ENCODE data around the gene AP2A1.

The AP2A1 gene

DNA sequence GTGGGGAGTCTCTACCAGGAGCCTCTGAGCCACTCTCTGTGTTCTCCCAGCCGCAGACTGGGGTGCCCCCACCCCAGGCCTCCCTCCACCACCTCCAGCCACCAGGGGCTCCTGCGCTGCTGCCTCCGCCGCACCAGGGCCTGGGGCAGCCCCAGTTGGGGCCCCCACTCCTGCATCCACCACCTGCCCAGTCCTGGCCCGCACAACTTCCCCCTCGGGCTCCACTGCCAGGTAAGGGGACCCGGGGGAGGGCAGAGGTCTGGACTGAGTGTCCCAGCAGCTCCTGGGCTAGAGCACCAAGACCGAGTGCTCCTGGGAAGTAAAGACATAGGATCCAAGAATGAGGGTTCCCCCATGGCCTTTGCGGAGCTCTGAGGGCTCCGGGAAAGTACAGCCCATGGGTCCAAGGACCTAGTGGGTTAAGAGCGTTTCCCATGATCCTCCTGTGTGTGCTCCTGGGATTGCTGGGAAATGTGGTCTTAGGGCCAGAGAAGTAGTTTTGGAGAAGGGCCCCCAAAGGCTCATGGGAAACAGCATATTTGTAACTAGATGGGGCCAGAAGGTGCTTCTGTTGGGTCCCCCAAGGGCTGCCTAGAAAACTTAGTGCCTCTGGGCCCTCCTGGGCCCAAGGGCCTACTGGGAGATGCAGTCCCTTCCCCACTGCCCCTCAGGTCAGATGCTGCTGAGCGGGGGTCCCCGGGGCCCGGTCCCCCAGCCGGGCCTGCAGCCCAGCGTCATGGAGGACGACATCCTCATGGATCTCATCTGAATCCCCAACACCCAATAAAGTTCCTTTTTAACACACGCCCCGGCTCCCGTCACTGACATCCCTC, 69.6 kb downstream of the AP2A1 start:
- no peak for DNase-seq (ENCODE audit: low read depth)
- H3K4me3 ChIP-seq (ENCODE audit: low read depth, low read length), result no peak overlapping the region
- TF ChIP-seq, protein P1, sequence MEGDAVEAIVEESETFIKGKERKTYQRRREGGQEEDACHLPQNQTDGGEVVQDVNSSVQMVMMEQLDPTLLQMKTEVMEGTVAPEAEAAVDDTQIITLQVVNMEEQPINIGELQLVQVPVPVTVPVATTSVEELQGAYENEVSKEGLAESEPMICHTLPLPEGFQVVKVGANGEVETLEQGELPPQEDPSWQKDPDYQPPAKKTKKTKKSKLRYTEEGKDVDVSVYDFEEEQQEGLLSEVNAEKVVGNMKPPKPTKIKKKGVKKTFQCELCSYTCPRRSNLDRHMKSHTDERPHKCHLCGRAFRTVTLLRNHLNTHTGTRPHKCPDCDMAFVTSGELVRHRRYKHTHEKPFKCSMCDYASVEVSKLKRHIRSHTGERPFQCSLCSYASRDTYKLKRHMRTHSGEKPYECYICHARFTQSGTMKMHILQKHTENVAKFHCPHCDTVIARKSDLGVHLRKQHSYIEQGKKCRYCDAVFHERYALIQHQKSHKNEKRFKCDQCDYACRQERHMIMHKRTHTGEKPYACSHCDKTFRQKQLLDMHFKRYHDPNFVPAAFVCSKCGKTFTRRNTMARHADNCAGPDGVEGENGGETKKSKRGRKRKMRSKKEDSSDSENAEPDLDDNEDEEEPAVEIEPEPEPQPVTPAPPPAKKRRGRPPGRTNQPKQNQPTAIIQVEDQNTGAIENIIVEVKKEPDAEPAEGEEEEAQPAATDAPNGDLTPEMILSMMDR (IDR thresholded peaks at IDR 0.05; ENCODE audit: control insufficient read depth, extremely low read depth, insufficient read depth), result no peak

GRCh38 chr19:49837009-49837310, 70.2 kb downstream of the AP2A1 start:
- H3K4me3 ChIP-seq (ENCODE audit: low read depth, low read length), result no peak overlapping the region
- no peak for DNase-seq (ENCODE audit: low read depth)
- TF ChIP-seq, protein P1 (IDR thresholded peaks at IDR 0.05; ENCODE audit: control insufficient read depth, extremely low read depth, insufficient read depth), result no peak

DNA sequence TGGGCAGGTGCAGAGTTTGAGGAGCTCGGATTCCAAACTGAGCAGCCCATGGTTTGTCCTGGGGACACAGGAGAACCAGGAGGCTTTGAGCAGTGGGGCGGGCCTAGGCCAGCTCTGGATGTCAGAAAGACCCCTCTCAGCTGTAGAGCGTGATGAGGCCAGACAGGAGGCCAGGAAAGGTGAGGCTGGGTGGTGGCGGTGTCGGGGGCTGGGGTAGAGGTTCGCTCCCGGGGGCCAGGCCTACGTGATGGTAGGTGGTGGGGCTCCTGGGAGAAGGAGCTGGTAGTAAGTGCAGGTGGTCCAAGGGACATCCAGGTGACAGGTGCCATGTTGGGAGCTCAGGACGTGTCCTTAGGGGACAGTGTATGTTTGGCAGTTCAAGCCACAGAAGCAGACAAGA, 70.6 kb downstream of the AP2A1 start:
- DNase-seq (ENCODE audit: low read depth), result no peak
- no peak overlapping the region for H3K4me3 ChIP-seq (ENCODE audit: low read depth, low read length)
- TF ChIP-seq, protein P1 (IDR thresholded peaks at IDR 0.05; ENCODE audit: control insufficient read depth, extremely low read depth, insufficient read depth), result no peak

- TF ChIP-seq, protein P1 (IDR thresholded peaks at IDR 0.05; ENCODE audit: control insufficient read depth, extremely low read depth, insufficient read depth), result no peak
- DNase-seq (ENCODE audit: low read depth), result no peak
- no peak overlapping the region for H3K4me3 ChIP-seq (ENCODE audit: low read depth, low read length)
Observed at GRCh38 chr19:49838885-49839588, 72.2 kb downstream of the AP2A1 start.

DNA sequence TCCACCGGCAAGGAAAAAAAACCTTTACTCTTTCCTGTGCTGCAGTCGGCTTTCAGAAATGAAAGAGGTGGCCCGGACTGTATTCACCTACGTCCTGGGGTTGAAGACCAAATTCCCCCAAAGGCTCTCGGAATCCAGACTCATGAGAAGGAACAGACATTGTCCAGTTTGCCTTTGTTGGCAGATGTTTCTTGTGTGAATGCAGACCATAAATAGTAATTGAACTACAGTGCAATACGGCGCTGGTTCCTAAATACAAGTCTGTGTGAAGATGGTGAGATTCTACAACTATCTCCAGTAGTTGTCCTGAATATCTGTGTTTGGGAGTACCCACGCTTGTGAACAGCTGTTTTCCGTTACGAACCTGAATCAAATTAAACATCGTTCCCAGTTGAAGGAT, 72.9 kb downstream of the AP2A1 start:
- TF ChIP-seq, protein P1 (IDR thresholded peaks at IDR 0.05; ENCODE audit: control insufficient read depth, extremely low read depth, insufficient read depth), result no peak
- H3K4me3 ChIP-seq (ENCODE audit: low read depth, low read length), result no peak overlapping the region
- no peak for DNase-seq (ENCODE audit: low read depth)

- TF ChIP-seq, protein P1 (IDR thresholded peaks at IDR 0.05; ENCODE audit: control insufficient read depth, extremely low read depth, insufficient read depth), result no peak
- H3K4me3 ChIP-seq (ENCODE audit: low read depth, low read length), result no peak overlapping the region
- no peak for DNase-seq (ENCODE audit: low read depth)
Observed at GRCh38 chr19:49840321-49840720, 73.5 kb downstream of the AP2A1 start.
